BJ (cell line): ENCODE results near the gene ZNF563. TPM values are rescaled to one million over a fixed set of nuclear protein-coding genes. Genes with fewer than 3 reads are reported as not detected.

ENCODE experiments used
- CTCF ChIA-PET: fragments of 350-600 bp; formaldehyde crosslinking; extraction: SDS; loops from one replicate; lab custom pipeline; 2021; ENCODE audit warnings: antibody characterized with exemption, inconsistent platforms; lab: Yijun Ruan, JAX
- POLR2A ChIA-PET: fragments of 300-600 bp; sonication (Branson Sonifier 250); formaldehyde crosslinking; extraction: SDS; loops from one replicate; lab custom pipeline; 2021; ENCODE audit warnings: antibody characterized with exemption; lab: Charles Lee
- DNase-seq: peaks from one replicate; pipeline ENCODE4 v3.0.0-alpha.2; 2011; ENCODE audit warnings: low read depth
- H3K27me3 ChIP-seq: 2 replicates; pipeline ENCODE4 v1.6.0; 2011; ENCODE audit warnings: low read length; ENCODE audit not compliant: control insufficient read depth, insufficient read depth
- H3K36me3 ChIP-seq: 2 replicates; pipeline ENCODE4 v1.5.1; 2011; ENCODE audit warnings: low read length; ENCODE audit not compliant: control insufficient read depth, insufficient read depth
- H3K4me3 ChIP-seq: 2 replicates; pipeline ENCODE4 v1.5.1; 2011; ENCODE audit warnings: low read depth, mild to moderate bottlenecking, control low read depth, low read length
- CTCF ChIP-seq: IDR thresholded peaks from 2 replicates; pipeline ENCODE4 v1.5.1; 2011; ENCODE audit warnings: low read depth, mild to moderate bottlenecking, control low read depth, inconsistent platforms, low read length, moderate library complexity; ENCODE audit not compliant: insufficient read depth
- polyA minus RNA-seq: library from RNA; depleted of rRNA, polyadenylated mRNA; stranded (reverse); fragments of >200 nt; gene quantifications from 2 replicates; pipeline ENCODE4 v1.2.3, GENCODE V29; 2011; rRNA and poly(A)+ RNA removed
- polyA plus RNA-seq: library from polyadenylated mRNA; depleted of rRNA; stranded (reverse); fragments of >200 nt; gene quantifications from 2 replicates; pipeline ENCODE4 v1.2.3, GENCODE V29; 2011; rRNA removed

The ZNF563 gene
- 1.4 and 2.1 TPM in 2 replicates for polyA plus RNA-seq
- 0.87 and 1.7 TPM in 2 replicates for polyA minus RNA-seq

DNA sequence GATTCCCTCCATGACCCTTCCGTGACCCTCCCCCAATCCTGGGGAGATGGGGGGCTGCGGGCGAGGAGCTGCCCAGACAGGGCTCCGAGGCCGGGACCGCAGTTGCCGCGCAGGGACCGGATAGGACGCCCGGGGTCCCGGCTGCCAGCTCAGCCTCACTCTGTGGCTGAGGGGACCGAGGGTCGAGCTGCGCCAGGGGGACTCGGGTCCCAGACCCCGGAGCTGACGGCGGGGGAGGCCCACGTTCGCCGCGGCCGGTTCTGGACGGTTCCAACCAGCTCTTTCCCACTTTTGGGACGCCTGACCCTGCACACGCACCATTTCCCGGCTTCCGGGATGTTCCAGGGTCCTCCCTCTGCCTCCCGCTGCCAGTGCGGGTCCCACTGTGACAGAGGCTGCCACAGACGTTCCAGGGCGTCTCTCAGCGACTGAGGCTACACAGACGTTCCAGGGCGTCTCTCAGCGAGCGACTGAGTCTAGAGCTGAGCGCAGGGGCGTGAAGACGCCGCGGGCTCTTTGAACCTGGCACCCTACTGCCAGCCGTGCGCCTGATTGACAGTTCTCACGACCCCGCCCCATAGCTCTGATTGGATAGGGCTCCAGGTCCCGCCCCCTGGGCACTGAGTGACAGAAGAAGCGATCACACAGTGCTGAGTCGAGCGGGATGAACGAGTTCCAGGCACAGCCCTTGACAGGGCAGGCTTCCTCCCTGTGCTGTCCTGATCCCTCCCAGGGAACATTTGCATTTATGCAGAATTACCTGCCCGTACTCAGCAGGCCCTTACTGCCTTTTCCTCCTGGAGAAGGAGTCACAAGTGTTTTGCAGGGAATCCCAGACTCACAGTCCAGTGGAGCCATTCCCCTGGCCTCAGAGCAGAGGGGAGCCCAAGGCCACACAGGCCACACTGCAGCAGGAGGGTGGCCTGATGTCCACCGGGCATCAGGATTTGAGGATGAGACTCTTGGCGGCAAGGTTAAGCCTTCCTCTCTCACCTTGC, at the start of gene ZNF563:
ZNF563 (minus strand) TSS at position 472 of the 998 bp plus-strand sequence; CDS start at position 321, 151 bp downstream.
- H3K36me3 ChIP-seq: no peaks in the 10 kb centered on the region
- DNase-seq: peak; percentile 73
- ChIA-PET POLR2A (interaction anchor here (0.6 to 1.0 kb wide), 2 partner anchors 32 to 217 kb away, joined by 3 to 7 read pairs; partner anchors contain the start of gene ZNF442), CTCF (interaction anchor here (1.1 to 1.9 kb wide), 2 partner anchors 33 to 345 kb away, joined by 3 to 8 read pairs; partner anchors contain the start of gene ZNF442)
- H3K27me3 ChIP-seq: no peaks in the 10 kb centered on the region
- no peak for TF ChIP-seq CTCF
- peak within 1 kb of the TSS; percentile 76 for H3K4me3 ChIP-seq

- POLR2A ChIA-PET: no interaction called here
- Histone ChIP-seq H3K4me3 (no peak overlapping the region), H3K27me3 (no peaks in the 10 kb centered on the region), H3K36me3 (no peaks in the 10 kb centered on the region)
- no peak for DNase-seq
- no peak for TF ChIP-seq CTCF
- CTCF ChIA-PET: no interaction called here
These were observed 47.0 kb upstream of the ZNF563 start for GRCh38 chr19:12380444-12380737.

DNA sequence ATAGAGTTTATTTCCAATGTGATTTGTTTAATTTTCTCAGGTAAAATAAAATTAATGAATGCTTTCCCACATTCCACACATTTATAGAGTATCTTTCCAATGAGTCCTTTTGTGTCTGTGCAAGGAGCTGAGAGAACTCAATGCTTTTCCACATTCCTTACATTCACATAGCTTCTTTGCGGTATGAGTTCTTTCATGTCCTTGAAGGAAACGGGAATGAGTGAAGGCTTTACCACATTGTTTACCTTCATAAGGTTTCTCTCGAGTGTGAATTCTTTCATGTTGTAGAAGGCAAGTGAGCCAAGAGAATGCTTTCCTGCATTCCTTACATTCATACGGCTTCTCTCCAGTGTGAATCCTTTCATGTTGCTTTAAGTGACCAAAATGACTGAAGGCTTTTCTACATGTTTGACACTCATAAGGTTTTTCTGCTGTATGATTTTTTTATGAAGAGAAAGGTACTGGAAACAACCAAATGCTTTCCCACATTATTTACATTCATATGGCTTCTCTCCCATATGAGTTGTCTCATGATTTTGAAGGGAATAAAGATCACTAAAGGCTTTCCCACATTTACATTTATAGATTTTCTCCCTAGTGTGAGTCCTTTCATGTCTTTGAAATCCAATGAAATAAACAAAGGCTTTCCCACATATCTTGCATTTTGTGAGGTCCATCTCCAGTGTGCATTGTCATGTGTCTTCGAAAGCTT, 46.5 kb upstream of the ZNF563 start:
- no peak for DNase-seq
- CTCF ChIA-PET: no interaction called here
- TF ChIP-seq CTCF: no peak
- POLR2A ChIA-PET: no interaction called here
- no peaks in the 10 kb centered on the region for H3K27me3 ChIP-seq
- no peaks in the 10 kb centered on the region for H3K36me3 ChIP-seq
- H3K4me3 ChIP-seq: no peak overlapping the region

DNA sequence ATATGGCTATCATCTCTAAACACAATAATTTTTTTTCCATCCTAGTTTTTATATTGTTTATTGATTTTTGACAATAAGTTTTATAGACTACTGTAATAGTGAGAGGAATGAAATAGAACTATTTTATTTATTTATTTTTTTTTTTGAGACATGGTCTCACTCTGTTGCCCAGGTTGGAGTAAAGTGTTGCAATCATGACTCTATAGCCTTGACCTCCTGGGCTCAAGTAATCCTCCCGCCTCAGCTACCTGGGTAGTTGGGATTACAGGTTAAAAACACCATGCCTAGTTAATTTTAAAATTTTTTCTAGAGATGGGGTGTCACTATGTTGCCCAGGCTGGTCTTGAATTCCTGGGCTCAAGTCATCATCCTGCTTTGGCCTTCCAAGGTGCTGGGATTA, 40.6 kb upstream of the ZNF563 start:
- Histone ChIP-seq H3K36me3 (no peaks in the 10 kb centered on the region), H3K4me3 (no peak overlapping the region), H3K27me3 (no peaks in the 10 kb centered on the region)
- TF ChIP-seq CTCF: no peak
- POLR2A ChIA-PET: no interaction called here
- CTCF ChIA-PET: no interaction called here
- no peak for DNase-seq
